Loucy (cell line): ENCODE results near the gene SMG6.

ENCODE experiments used
- H2AFZ ChIP-seq: fragments of 200-600 bp; sonication (generic); 2 replicates; pipeline ENCODE4 v1.6.0; 2016; ENCODE audit warnings: antibody characterized with exemption, mild to moderate bottlenecking, low read length, moderate library complexity
- H3F3A ChIP-seq: fragments of 200-600 bp; 2 replicates; pipeline ENCODE4 v1.6.0; 2016; ENCODE audit warnings: antibody characterized with exemption, low read depth, mild to moderate bottlenecking
- H3K27me3 ChIP-seq: fragments of 200-600 bp; sonication (generic); 2 replicates; pipeline ENCODE4 v1.6.1; 2014; ENCODE audit warnings: low read length, mild to moderate bottlenecking; ENCODE audit not compliant: insufficient read depth, poor library complexity, severe bottlenecking
- H3K36me3 ChIP-seq: fragments of 200-600 bp; sonication (generic); 2 replicates; pipeline ENCODE4 v1.6.1; 2016; ENCODE audit warnings: low read length; ENCODE audit not compliant: insufficient read depth
- H3K4me1 ChIP-seq: fragments of 200-600 bp; sonication (generic); 2 replicates; pipeline ENCODE4 v1.5.1; 2014; ENCODE audit warnings: low read length, mild to moderate bottlenecking; ENCODE audit not compliant: insufficient read depth, poor library complexity, severe bottlenecking
- H3K4me2 ChIP-seq: fragments of 200-600 bp; sonication (generic); 2 replicates; pipeline ENCODE4 v1.6.0; 2014; ENCODE audit warnings: antibody characterized with exemption, low read length, low read depth, mild to moderate bottlenecking; ENCODE audit not compliant: poor library complexity, severe bottlenecking
- H3K4me3 ChIP-seq: fragments of 200-600 bp; sonication (generic); 2 replicates; pipeline ENCODE4 v1.5.1; 2014; ENCODE audit warnings: low read length, mild to moderate bottlenecking, mixed read lengths; ENCODE audit not compliant: poor library complexity, severe bottlenecking
- H3K79me2 ChIP-seq: fragments of 200-600 bp; sonication (generic); 2 replicates; pipeline ENCODE4 v1.6.1; 2014; ENCODE audit warnings: low read length; ENCODE audit not compliant: insufficient read depth
- H3K9ac ChIP-seq: fragments of 200-600 bp; sonication (generic); 2 replicates; pipeline ENCODE4 v1.6.0; 2014; ENCODE audit warnings: mild to moderate bottlenecking, low read depth, low read length, moderate library complexity; ENCODE audit not compliant: poor library complexity, severe bottlenecking
- H3K9me2 ChIP-seq: fragments of 200-600 bp; sonication (generic); replicated peaks from 2 replicates; pipeline ENCODE4 v1.6.1; 2016; ENCODE audit warnings: low read depth, low read length, mixed read lengths
- H3K9me3 ChIP-seq: fragments of 200-600 bp; sonication (generic); 2 replicates; pipeline ENCODE4 v1.6.1; 2014; ENCODE audit warnings: mild to moderate bottlenecking, antibody characterized with exemption, low read length, low read depth; ENCODE audit not compliant: insufficient read depth
- H4K20me1 ChIP-seq: fragments of 200-600 bp; sonication (generic); 2 replicates; pipeline ENCODE4 v1.6.0; 2014; ENCODE audit warnings: antibody characterized with exemption, low read length, mild to moderate bottlenecking; ENCODE audit not compliant: insufficient read depth, poor library complexity, severe bottlenecking
- EZH2phosphoT487 ChIP-seq: fragments of 200-600 bp; IDR thresholded peaks from 2 replicates; pipeline ENCODE4 v1.6.1; 2018; ENCODE audit warnings: antibody characterized with exemption, mild to moderate bottlenecking, moderate library complexity, borderline replicate concordance
- TF ChIP-seq, protein P1 (sequence below): fragments of 200-600 bp; sonication (generic); conservative IDR thresholded peaks from 2 replicates; pipeline ENCODE4 v1.5.1; 2014; ENCODE audit warnings: mild to moderate bottlenecking, antibody characterized with exemption, low read length

The SMG6 gene

DNA sequence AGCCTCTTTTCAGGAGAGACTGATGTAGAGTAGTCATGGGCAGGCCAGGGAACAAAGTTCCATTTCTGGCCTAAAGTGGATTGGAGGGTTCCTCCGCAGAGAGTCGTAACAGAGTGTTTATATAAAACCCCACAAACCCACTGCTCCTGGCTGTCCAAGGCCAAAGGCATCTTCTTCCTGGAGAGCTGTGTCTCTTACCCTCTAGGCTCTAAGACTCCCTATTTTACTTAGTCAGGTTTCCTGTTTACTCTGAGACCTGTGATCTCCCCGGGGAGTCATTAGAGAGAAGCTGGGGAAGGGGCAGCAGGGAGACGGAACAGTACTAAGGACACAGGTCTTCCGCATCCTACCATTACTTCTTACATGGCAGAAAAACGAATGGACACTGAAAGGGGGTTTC is 179.2 kb downstream of the SMG6 start:
- Histone ChIP-seq H2AFZ (no peak overlapping the region), H3K79me2 (peaks cover 13% of the 10 kb centered on the region; the same call in 1 of the 2 replicates), H3K9me2 (no peaks in the 10 kb centered on the region), H3K4me1 (peaks cover 19% of the 10 kb centered on the region), H3K9me3 (no peaks in the 10 kb centered on the region), H3K4me2 (no peak overlapping the region), H3K4me3 (no peak overlapping the region), H3K9ac (peak overlapping the region; percentile 27), H3F3A (no peaks in the 10 kb centered on the region), H3K36me3 (peaks cover 55% of the 10 kb centered on the region; the same call in 1 of the 2 replicates), H4K20me1 (no peaks in the 10 kb centered on the region), H3K27me3 (no peaks in the 10 kb centered on the region)
- TF ChIP-seq, protein P1, sequence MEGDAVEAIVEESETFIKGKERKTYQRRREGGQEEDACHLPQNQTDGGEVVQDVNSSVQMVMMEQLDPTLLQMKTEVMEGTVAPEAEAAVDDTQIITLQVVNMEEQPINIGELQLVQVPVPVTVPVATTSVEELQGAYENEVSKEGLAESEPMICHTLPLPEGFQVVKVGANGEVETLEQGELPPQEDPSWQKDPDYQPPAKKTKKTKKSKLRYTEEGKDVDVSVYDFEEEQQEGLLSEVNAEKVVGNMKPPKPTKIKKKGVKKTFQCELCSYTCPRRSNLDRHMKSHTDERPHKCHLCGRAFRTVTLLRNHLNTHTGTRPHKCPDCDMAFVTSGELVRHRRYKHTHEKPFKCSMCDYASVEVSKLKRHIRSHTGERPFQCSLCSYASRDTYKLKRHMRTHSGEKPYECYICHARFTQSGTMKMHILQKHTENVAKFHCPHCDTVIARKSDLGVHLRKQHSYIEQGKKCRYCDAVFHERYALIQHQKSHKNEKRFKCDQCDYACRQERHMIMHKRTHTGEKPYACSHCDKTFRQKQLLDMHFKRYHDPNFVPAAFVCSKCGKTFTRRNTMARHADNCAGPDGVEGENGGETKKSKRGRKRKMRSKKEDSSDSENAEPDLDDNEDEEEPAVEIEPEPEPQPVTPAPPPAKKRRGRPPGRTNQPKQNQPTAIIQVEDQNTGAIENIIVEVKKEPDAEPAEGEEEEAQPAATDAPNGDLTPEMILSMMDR: no peak
- TF ChIP-seq EZH2phosphoT487: no peak

DNA sequence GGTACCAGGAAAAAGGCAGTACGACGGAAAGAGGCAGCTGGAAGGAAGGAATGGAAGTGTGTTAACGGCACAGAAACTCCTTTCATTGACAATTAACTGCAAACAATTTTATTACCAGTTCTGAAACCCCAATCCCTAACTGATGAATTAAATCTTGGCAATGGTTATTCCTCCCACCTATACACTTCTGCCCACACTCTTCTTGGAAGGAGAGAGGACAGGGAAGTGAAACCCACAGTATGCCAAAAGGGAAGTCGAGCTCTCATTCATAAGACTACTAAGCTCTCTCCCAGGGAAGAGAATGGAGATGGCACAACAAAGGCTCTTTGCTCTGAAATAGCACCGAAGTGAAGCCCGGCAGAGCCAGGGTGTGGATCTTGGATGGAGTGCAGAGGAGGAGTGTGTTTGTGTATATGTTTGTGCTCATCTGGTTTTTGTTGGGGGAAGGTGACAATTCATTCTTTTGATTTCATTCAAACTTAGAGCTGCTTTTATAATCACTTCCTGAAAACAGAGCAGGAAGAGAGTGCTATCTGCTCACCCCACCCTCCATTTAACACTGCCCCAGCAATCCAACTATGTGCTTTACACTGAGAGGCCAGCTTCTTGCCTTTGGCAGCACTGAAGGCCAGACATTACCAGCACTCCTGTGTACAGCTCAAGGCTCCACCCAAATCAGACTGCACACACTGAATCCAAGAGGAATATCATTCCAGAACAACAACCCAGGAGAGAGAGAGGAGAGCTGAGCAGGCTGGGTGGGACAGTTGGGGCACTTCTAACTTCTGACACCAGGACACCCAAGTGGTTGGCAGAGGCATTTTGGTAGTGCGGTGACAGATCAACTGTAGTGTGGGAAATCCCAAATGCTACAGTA is 180.0 kb downstream of the SMG6 start:
- Histone ChIP-seq H3K36me3 (peaks cover 55% of the 10 kb centered on the region; the same call in 1 of the 2 replicates), H3K9me2 (no peaks in the 10 kb centered on the region), H2AFZ (no peak overlapping the region), H3K27me3 (no peaks in the 10 kb centered on the region), H3K9me3 (no peaks in the 10 kb centered on the region), H3K4me3 (no peak overlapping the region), H4K20me1 (no peaks in the 10 kb centered on the region), H3K4me2 (peak overlapping the region; percentile 24), H3K9ac (peak overlapping the region; percentile 27), H3K4me1 (peaks cover 19% of the 10 kb centered on the region), H3K79me2 (peaks cover 13% of the 10 kb centered on the region; the same call in 1 of the 2 replicates), H3F3A (no peaks in the 10 kb centered on the region)
- TF ChIP-seq, protein P1: no peak
- no peak for TF ChIP-seq EZH2phosphoT487

DNA sequence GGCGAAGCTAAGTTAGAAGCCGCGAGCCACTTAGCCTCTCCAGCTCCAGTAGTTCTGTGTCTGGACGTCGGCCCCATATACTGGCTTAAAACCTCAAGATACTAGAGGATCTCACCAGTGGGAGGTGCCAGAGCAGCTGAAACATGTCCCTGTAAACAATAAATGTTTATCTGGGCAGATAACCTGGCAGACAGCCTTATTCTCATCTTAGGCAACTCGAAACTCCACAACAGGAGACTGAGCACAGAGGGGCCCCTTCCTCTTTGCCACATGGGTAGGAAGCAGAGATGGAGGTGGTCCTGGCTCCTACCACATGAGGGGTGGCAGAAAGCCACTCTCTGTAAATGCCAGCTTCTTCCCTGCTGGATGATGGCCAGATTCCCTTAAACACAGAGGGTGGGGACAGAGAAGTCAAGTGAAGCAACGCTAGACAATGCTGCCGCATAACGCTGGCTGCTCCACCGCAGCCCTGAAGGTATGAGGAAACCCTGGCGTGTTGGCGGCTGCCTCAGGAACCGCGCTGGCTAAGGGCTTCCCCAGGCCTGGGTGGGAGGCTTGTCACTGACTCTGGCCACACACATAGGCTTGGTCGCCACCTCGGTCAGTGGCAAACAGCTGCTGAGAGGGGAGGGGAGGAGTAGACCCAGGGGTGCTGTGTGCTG is 180.8 kb downstream of the SMG6 start:
- H3K27me3 ChIP-seq: no peaks in the 10 kb centered on the region
- no peak overlapping the region for H3K4me3 ChIP-seq
- peaks cover 19% of the 10 kb centered on the region for H3K4me1 ChIP-seq
- H3K4me2 ChIP-seq: no peak overlapping the region
- no peak overlapping the region for H3K9ac ChIP-seq
- no peaks in the 10 kb centered on the region for H3F3A ChIP-seq
- no peaks in the 10 kb centered on the region for H3K9me2 ChIP-seq
- H3K9me3 ChIP-seq: no peaks in the 10 kb centered on the region
- no peak overlapping the region for H2AFZ ChIP-seq
- peaks cover 55% of the 10 kb centered on the region; the same call in 1 of the 2 replicates for H3K36me3 ChIP-seq
- H3K79me2 ChIP-seq: peaks cover 13% of the 10 kb centered on the region; the same call in 1 of the 2 replicates
- no peaks in the 10 kb centered on the region for H4K20me1 ChIP-seq
- TF ChIP-seq EZH2phosphoT487: no peak
- TF ChIP-seq, protein P1: no peak
